22Rv1 (cell line): ENCODE measurements around the gene TIMM8B.

ENCODE experiments used
- ZFX ChIP-seq: fragments of 450-650 bp; IDR thresholded peaks from 2 replicates; pipeline ENCODE4 v1.6.1; 2017; ENCODE audit warnings: antibody characterized with exemption, borderline replicate concordance
- TF ChIP-seq, protein P1 (sequence below): fragments of 450-650 bp; IDR thresholded peaks from 2 replicates; pipeline ENCODE4 v1.5.1; 2017; ENCODE audit warnings: mild to moderate bottlenecking

DNA sequence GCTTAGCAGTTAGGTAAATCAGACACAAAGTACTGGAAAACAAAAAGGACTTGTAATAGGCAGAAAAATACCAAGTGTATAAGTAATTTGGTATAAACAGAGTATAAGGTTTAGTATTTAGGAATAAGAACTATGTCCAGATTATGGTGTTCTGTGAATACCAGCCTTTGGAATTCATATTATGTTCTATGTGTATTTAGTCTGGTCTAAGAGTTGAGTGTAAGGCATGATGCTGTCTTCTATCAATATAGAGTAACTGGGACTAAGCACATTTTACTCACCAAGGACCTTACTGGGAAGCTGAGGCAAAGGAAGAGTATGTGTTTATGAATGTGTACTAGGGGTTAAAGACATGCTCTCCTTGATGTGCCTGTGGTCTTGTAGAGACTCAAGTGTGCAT lies 9.6 kb upstream of the TIMM8B start:
- TF ChIP-seq, protein P1, sequence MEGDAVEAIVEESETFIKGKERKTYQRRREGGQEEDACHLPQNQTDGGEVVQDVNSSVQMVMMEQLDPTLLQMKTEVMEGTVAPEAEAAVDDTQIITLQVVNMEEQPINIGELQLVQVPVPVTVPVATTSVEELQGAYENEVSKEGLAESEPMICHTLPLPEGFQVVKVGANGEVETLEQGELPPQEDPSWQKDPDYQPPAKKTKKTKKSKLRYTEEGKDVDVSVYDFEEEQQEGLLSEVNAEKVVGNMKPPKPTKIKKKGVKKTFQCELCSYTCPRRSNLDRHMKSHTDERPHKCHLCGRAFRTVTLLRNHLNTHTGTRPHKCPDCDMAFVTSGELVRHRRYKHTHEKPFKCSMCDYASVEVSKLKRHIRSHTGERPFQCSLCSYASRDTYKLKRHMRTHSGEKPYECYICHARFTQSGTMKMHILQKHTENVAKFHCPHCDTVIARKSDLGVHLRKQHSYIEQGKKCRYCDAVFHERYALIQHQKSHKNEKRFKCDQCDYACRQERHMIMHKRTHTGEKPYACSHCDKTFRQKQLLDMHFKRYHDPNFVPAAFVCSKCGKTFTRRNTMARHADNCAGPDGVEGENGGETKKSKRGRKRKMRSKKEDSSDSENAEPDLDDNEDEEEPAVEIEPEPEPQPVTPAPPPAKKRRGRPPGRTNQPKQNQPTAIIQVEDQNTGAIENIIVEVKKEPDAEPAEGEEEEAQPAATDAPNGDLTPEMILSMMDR: no peak
- no peak for TF ChIP-seq ZFX
